ENCODE data around the gene TAC4.

The TAC4 gene

DNA sequence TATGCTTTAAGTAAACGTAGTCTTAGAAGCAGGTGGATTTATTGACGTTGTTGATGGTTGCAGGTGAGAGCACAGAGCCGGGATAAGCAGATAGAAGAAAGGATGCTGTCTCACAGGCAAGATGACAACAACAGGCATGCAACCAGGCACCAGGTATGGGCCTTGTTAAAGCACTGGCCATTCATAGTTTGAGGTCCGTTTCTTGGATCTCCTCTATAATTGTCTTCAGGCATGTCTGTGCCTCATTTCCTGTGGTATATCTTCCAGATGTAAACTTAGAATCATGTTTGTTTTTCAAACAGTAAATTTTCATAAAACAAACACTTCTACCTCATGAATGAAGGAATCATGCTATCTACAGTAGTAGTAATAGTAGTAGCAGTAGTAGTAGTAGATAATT is 38.8 kb downstream of the TAC4 start:
- DNase-seq (ENCODE audit: low spot score), result no peak

DNA sequence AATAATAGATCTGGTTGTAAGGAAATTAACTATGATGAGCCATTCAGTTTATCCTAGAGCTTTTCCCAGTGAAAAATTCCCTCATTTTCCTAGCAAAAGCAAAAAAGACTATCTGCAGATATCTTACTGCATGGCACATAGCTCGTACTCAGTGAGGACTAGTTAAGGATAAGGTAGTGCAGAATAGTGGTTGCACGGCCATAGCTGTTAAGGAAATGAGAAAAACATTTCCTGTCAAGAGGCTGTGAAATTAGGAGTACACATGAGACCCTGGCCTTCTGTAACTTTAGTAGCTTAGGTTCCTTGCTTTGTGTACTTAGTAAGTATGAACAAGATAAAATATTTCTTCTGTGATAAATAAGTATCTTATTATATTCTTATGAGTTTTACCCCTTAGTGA is 49.1 kb downstream of the TAC4 start:
- DNase-seq (ENCODE audit: low spot score), result no peak

DNA sequence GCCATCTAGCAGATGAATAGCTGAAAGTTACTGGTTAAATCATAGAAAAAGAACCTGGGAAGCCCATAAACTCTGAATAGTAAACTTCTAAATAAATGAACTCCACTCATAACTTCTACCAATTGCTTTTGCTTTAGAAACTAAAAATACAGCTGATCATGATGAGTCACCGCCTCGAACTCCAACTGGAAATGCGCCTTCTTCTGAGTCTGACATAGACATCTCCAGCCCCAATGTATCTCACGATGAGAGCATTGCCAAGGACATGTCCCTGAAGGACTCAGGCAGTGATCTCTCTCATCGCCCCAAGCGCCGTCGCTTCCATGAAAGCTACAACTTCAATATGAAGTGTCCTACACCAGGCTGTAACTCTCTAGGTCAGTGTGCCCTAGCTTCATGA is 49.7 kb downstream of the TAC4 start:
- no peak for DNase-seq (ENCODE audit: low spot score)

DNA sequence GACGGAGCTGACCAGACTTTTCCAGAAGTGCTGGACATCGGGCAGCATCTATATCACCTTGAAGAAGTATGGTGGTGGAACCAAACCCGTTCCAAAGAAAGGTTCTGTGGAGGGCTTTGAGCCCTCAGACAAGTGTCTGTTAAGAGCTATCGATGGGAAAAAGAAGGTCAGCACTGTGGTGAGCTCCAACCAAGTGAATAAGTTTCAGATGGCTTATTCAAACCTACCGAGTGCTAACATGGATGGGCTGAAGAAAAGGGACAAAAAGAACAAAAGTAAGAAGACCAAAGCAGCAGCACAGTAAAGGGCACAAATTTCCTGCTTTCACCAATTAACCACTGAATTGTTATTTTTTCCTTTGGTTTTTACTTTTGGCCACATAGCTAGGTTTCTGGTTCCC is 52.5 kb downstream of the TAC4 start:
- DNase-seq (ENCODE audit: low spot score), result no peak

DNA sequence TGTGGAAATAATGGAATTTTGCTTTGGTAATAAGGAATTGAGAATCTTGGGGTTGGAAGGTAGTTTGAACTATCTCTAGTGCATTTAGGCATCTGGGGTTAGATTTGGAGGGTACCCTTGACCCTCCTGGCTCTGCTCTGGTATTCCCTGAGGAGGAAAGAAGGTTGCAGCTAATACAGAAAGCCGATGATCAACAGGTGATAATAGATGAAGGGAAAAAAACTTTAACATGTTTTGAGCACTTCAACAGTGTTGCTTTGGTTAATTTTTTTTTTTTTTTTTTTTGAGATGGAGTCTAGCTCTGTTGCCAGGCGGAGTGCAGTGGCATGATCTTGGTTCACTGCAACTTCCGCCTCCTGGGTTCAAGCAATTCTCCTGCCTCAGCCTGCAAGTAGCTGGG is 54.6 kb downstream of the TAC4 start:
- DNase-seq (ENCODE audit: low spot score), result no peak

DNA sequence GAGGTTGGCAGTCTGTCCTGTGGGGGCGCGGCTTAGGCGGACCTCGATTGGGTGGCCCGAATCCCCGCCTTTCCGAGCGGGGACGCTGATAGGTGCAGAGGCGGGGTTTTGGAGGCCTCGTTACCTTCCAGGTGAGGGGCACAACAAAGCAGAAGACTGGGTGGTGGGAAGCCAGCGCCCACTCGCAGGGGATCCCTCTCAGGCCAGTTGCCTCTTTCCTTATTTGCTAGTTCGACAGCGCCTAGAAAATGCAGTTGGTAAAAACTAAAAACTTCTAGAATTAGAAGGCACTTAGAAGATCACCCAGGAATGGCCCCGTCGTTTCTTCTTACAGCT is 58.7 kb downstream of the TAC4 start:
- DNase-seq (ENCODE audit: low spot score), result no peak

DNA sequence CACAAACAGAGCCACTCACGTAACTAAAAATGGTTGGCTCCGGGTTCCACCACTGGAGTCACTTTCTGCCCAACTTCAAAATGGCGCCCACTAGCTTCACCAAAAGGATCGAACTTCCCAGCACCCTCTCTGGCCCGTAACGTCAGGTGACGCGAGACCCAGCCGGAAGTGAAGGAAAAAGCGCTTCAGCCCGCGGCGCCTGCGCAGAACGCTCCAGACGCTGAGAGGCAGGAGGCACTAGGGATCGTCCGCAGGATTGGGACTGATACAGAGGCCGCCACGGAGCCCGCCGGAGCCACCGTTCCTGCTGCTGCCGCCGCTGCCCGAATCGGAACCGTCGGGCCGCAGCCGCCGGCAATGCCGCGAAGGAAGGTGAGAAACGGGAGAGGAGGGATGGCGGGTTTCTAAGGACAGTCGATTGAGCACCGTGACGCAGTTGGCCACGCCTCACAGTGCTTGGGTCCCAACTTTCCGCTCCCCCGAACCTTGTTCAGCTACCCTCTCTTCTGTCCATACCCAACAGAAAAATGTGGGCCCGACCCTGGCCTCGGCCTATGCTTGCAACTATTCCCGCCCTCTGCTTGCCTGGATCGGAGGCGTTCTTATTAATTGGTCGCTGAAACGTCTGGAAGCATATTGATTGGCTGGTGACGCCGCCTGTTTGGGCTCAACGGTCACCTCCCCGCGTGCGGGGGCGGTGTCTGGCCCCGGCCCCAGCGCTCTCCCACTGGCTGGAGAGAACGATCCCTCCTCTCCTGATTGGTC is 59.2 kb downstream of the TAC4 start, which contains the start of gene KAT7:
Gene KAT7, plus strand, starts transcription at position 204 of the 765 bp plus-strand sequence. Its CDS starts 154 bp downstream, at position 358.
- peak; percentile 99 for DNase-seq (ENCODE audit: low spot score)
